ENCODE results near the gene SPAG16.

The SPAG16 gene

DNA sequence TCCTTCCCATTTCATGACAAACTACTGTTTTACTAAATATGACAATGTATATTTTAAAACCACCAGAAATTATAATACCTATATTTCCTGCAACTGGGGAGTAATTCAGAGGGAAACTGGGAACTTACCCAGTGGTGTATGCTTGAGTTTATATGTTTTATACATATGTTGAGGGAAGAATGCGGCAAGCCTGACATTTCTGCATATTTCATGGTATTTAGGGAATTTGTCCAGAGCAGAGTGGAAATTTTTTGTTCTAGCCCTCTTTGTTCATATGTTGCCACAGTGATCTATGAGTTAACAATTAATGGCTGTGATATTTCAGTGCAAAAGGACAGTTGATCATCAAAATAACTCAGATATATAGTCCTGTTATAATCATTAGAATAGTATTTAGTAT, 895.8 kb downstream of the SPAG16 start:
- TF ChIP-seq, protein P1, sequence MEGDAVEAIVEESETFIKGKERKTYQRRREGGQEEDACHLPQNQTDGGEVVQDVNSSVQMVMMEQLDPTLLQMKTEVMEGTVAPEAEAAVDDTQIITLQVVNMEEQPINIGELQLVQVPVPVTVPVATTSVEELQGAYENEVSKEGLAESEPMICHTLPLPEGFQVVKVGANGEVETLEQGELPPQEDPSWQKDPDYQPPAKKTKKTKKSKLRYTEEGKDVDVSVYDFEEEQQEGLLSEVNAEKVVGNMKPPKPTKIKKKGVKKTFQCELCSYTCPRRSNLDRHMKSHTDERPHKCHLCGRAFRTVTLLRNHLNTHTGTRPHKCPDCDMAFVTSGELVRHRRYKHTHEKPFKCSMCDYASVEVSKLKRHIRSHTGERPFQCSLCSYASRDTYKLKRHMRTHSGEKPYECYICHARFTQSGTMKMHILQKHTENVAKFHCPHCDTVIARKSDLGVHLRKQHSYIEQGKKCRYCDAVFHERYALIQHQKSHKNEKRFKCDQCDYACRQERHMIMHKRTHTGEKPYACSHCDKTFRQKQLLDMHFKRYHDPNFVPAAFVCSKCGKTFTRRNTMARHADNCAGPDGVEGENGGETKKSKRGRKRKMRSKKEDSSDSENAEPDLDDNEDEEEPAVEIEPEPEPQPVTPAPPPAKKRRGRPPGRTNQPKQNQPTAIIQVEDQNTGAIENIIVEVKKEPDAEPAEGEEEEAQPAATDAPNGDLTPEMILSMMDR (conservative IDR thresholded peaks at IDR 0.05): no peak
- no peak for TF ChIP-seq ZFX (IDR thresholded peaks at IDR 0.05)
- no peak overlapping the region for H3K27ac ChIP-seq

DNA sequence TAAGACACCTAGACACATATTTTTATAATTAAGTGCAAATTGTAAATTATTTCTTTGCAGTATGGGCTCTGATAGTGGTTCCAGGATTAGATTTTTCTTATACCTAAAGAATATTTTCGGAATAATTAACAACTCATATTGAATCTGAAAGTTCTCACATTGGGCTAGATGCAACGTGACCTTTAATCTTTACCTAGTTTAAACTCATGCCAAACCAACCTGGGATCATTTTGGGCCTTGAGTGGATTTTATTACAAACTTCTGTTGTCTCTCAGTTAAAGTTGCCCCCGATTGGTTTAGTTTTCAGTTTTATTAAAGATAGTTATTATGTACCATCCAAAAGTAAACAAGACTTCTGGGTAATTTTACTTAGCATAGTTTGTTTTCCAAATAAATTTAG, 896.4 kb downstream of the SPAG16 start:
- TF ChIP-seq, protein P1 (conservative IDR thresholded peaks at IDR 0.05): no peak
- no peak for TF ChIP-seq ZFX (IDR thresholded peaks at IDR 0.05)
- H3K27ac ChIP-seq: no peak overlapping the region

DNA sequence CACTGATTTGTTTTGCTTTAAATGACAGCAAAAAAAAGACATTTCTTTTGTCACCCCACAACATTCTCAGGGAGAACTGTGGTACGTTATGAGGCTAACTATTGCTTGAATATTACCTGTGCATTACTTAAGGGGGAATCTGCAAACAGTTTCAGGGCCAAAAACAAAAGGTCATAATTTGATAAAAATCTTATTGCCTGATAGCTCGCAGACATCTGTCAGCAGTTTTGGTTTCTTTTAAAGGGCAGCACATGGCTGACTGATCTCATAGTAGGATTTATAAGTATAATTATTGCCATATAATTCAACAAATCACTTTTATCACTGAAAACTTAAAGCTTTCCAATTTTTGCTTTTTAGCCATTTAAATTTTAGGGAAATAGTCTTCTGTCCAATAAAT, 900.2 kb downstream of the SPAG16 start:
- TF ChIP-seq, protein P1 (conservative IDR thresholded peaks at IDR 0.05): no peak
- TF ChIP-seq ZFX (IDR thresholded peaks at IDR 0.05): no peak
- no peak overlapping the region for H3K27ac ChIP-seq

DNA sequence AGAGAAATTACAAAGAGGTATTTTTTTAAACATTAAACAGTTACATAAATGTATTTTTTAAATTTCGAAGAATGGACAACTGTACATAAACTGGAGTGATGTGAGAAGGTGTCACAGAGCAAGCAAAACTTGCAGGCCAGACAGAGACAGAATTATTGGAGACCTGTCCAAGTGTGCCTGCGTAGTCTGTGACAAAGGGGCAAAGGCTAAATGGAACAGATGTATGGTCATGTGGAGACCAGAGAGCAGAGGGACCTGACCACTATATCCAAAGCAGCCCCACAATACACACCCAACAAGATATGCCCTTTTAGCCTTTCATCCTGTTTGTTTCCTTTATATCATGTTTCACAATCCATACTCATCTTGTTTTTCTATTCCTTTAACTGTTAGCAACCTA, 901.3 kb downstream of the SPAG16 start:
- no peak overlapping the region for H3K27ac ChIP-seq
- no peak for TF ChIP-seq ZFX (IDR thresholded peaks at IDR 0.05)
- TF ChIP-seq, protein P1 (conservative IDR thresholded peaks at IDR 0.05): no peak

DNA sequence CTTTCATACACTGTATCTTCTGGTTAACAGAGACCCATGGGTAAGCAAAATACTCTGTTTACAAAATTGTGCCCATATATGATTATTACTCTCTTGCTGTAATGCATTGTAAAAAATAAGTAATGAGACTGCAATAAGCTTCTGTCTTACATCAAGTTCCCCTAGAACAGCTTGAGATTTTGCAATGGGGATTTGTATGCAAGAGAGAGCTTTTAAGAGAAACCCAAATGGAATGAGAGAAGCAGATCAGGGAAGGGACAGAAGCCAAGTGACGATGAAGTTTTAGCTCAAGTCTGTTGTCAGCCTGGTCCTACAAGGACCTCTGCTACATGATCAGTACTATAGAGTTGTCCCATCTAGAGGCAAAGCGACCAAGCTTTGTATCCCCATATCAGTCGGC, 908.4 kb downstream of the SPAG16 start:
- H3K27ac ChIP-seq: no peak overlapping the region
- TF ChIP-seq, protein P1 (conservative IDR thresholded peaks at IDR 0.05): no peak
- TF ChIP-seq ZFX (IDR thresholded peaks at IDR 0.05): no peak

DNA sequence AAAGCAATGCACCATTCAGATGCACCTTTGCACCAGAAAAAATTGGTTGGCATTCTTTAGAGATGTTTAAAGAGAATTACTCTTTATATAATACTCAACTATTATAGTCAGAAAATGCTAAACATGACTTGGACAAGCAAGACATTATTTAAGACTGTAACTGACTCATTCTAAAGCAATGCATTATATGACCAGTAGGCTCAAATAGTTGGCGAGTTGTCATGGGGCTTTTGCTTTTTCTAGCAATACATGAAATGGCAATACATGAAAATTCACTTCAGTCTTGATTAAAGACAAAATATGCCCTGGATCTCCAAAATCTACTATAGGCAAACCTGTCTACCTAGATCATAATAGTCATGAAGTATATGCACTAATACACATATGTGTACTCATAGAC, 909.7 kb downstream of the SPAG16 start:
- no peak overlapping the region for H3K27ac ChIP-seq
- no peak for TF ChIP-seq ZFX (IDR thresholded peaks at IDR 0.05)
- TF ChIP-seq, protein P1 (conservative IDR thresholded peaks at IDR 0.05): no peak

DNA sequence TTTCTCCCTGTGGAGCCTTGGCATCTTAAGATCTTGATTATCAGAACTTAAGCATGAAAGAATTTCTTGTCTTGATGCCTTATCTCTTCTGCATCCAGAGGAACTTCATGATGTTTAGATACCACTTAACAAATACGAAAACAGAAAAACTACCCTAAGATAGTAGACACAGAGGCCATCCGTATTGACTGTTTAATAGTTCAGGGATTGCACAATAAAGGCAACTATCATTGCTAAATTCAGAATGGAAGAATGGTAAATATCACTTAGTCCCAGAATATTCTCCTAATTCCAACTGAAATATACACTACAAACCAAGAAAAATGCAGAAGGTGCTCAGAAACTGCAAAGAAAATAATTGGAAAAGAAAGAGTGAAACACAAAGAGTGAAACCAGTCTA, 912.0 kb downstream of the SPAG16 start:
- no peak overlapping the region for H3K27ac ChIP-seq
- no peak for TF ChIP-seq ZFX (IDR thresholded peaks at IDR 0.05)
- TF ChIP-seq, protein P1 (conservative IDR thresholded peaks at IDR 0.05): no peak
